Neural progenitor cell (in vitro differentiated cells): ENCODE data around the gene BTBD9. TPM values are rescaled to one million over a fixed set of nuclear protein-coding genes. Genes with fewer than 3 reads are reported as not detected.

ENCODE experiments used
- DNase-seq: peaks from one replicate; pipeline ENCODE4 v3.0.0-alpha.2; 2016; ENCODE audit warnings: low spot score
- H2AFZ ChIP-seq: fragments of 200-600 bp; sonication (generic); replicated peaks from 2 replicates; pipeline ENCODE4 v1.6.1; 2016; ENCODE audit warnings: antibody characterized with exemption
- H3F3A ChIP-seq: fragments of 200-600 bp; sonication (generic); 2 replicates; pipeline ENCODE4 v1.6.1; 2016; ENCODE audit warnings: antibody characterized with exemption, low read depth
- H3K27ac ChIP-seq: fragments of 200-600 bp; sonication (generic); 2 replicates; pipeline ENCODE4 v1.5.1; 2016; ENCODE audit warnings: mild to moderate bottlenecking
- H3K27me3 ChIP-seq: fragments of 200-600 bp; sonication (generic); 2 replicates; pipeline ENCODE4 v1.6.1; 2016; ENCODE audit warnings: mild to moderate bottlenecking, moderate library complexity
- H3K36me3 ChIP-seq: fragments of 200-600 bp; sonication (generic); 2 replicates; pipeline ENCODE4 v1.5.1; 2016
- H3K4me1 ChIP-seq: fragments of 200-600 bp; sonication (generic); 2 replicates; pipeline ENCODE4 v1.6.1; 2016; ENCODE audit warnings: mixed run types
- H3K4me2 ChIP-seq: fragments of 200-600 bp; sonication (generic); 2 replicates; pipeline ENCODE4 v1.6.1; 2016
- H3K4me3 ChIP-seq: fragments of 200-600 bp; sonication (generic); 2 replicates; pipeline ENCODE4 v1.5.1; 2016
- H3K79me2 ChIP-seq: fragments of 200-600 bp; sonication (generic); 2 replicates; pipeline ENCODE4 v1.6.1; 2016; ENCODE audit warnings: low read depth
- H3K9ac ChIP-seq: fragments of 200-600 bp; sonication (generic); 2 replicates; pipeline ENCODE4 v1.6.1; 2016
- H3K9me3 ChIP-seq: fragments of 200-600 bp; sonication (generic); 2 replicates; pipeline ENCODE4 v1.5.1; 2016; ENCODE audit warnings: low read depth
- H4K20me1 ChIP-seq: fragments of 200-600 bp; sonication (generic); 2 replicates; pipeline ENCODE4 v1.6.1; 2016; ENCODE audit warnings: low read depth
- H3K27ac Mint-ChIP-seq: 3 replicates; pipeline ENCODE4 v1.8.0; 2021; ENCODE audit warnings: mixed read lengths
- H3K27me3 Mint-ChIP-seq: 2 replicates; pipeline ENCODE4 v1.8.0; 2022; ENCODE audit warnings: low read depth, mild to moderate bottlenecking, inconsistent platforms, moderate library complexity, mixed read lengths; ENCODE audit not compliant: insufficient read depth
- H3K36me3 Mint-ChIP-seq: 3 replicates; pipeline ENCODE4 v1.8.0; 2021; ENCODE audit warnings: mixed read lengths
- H3K4me1 Mint-ChIP-seq: 3 replicates; pipeline ENCODE4 v1.8.0; 2021; ENCODE audit warnings: mixed read lengths
- H3K4me3 Mint-ChIP-seq: 3 replicates; pipeline ENCODE4 v1.8.0; 2021; ENCODE audit warnings: mild to moderate bottlenecking, moderate library complexity, mixed read lengths
- H3K9me3 Mint-ChIP-seq: 3 replicates; pipeline ENCODE4 v1.8.0; 2020; ENCODE audit warnings: mixed read lengths
- CTCF ChIP-seq: fragments of 200-600 bp; sonication (generic); IDR thresholded peaks from 2 replicates; pipeline ENCODE4 v1.5.1; 2017; ENCODE audit warnings: antibody characterized with exemption, mild to moderate bottlenecking
- EZH2 ChIP-seq: fragments of 200-600 bp; sonication (generic); IDR thresholded peaks from 2 replicates; pipeline ENCODE4 v1.6.1; 2017; ENCODE audit warnings: antibody characterized with exemption, mild to moderate bottlenecking, moderate library complexity
- EZH2phosphoT487 ChIP-seq: fragments of 200-600 bp; sonication (generic); IDR thresholded peaks from 2 replicates; pipeline ENCODE4 v1.6.1; 2017; ENCODE audit warnings: antibody characterized with exemption
- total RNA-seq: library from RNA; depleted of rRNA; stranded (reverse); fragments of >200 nt; gene quantifications from 2 replicates; pipeline ENCODE4 v1.2.3, GENCODE V29; 2015; ENCODE audit warnings: low replicate concordance

BTBD9 gene
- total RNA-seq, 1 donor from 2014 or later: 16.9 TPM

- DNase-seq: no peak
- H3K27ac ChIP-seq: no peak overlapping the region
- no peaks in the 10 kb centered on the region for H4K20me1 ChIP-seq
- Mint-ChIP-seq H3K4me3 (no peak overlapping the region), H3K27ac (no peak overlapping the region), H3K27me3 (peaks cover 2% of the 10 kb centered on the region), H3K9me3 (no peaks in the 10 kb centered on the region), H3K36me3 (no peaks in the 10 kb centered on the region), H3K4me1 (peaks cover 3% of the 10 kb centered on the region)
- no peak overlapping the region for H2AFZ ChIP-seq
- TF ChIP-seq EZH2phosphoT487 (no peak), CTCF (no peak), EZH2 (no peak)
- H3K79me2 ChIP-seq: no peaks in the 10 kb centered on the region
- H3K4me2 ChIP-seq: no peak overlapping the region
- no peaks in the 10 kb centered on the region for H3K36me3 ChIP-seq
- H3K27me3 ChIP-seq: no peaks in the 10 kb centered on the region
- no peak overlapping the region for H3K9ac ChIP-seq
- no peaks in the 10 kb centered on the region for H3K9me3 ChIP-seq
- no peak overlapping the region for H3K4me3 ChIP-seq
- H3K4me1 ChIP-seq: no peaks in the 10 kb centered on the region
- no peaks in the 10 kb centered on the region for H3F3A ChIP-seq
Measured at GRCh38 chr6:38603966-38604365, 35.8 kb downstream of the BTBD9 start.

- TF ChIP-seq EZH2 (no peak), EZH2phosphoT487 (no peak), CTCF (no peak)
- Histone ChIP-seq H3K4me2 (no peak overlapping the region), H3K9me3 (no peaks in the 10 kb centered on the region), H3K27ac (no peak overlapping the region), H2AFZ (no peak overlapping the region), H3K36me3 (no peaks in the 10 kb centered on the region), H3F3A (no peaks in the 10 kb centered on the region), H3K9ac (no peak overlapping the region), H4K20me1 (no peaks in the 10 kb centered on the region), H3K79me2 (no peaks in the 10 kb centered on the region), H3K4me1 (no peaks in the 10 kb centered on the region), H3K4me3 (no peak overlapping the region), H3K27me3 (no peaks in the 10 kb centered on the region)
- Mint-ChIP-seq H3K9me3 (no peaks in the 10 kb centered on the region), H3K27me3 (peaks cover 2% of the 10 kb centered on the region), H3K4me1 (peaks cover 3% of the 10 kb centered on the region), H3K4me3 (no peak overlapping the region), H3K27ac (no peak overlapping the region), H3K36me3 (no peaks in the 10 kb centered on the region)
- no peak for DNase-seq
Measured at GRCh38 chr6:38603496-38603895, 36.2 kb downstream of the BTBD9 start.

GRCh38 chr6:38599966-38600550 is 39.7 kb downstream of the BTBD9 start:
- TF ChIP-seq EZH2phosphoT487 (no peak), CTCF (no peak), EZH2 (no peak)
- no peaks in the 10 kb centered on the region for H3K79me2 ChIP-seq
- no peaks in the 10 kb centered on the region for H3F3A ChIP-seq
- H3K27ac ChIP-seq: no peak overlapping the region
- no peak overlapping the region for H3K9ac ChIP-seq
- peaks cover under 1% of the 10 kb centered on the region for H3K27me3 Mint-ChIP-seq
- H3K4me1 Mint-ChIP-seq: peaks cover 3% of the 10 kb centered on the region
- H3K27me3 ChIP-seq: no peaks in the 10 kb centered on the region
- no peaks in the 10 kb centered on the region for H3K36me3 ChIP-seq
- no peaks in the 10 kb centered on the region for H3K4me1 ChIP-seq
- H3K27ac Mint-ChIP-seq: no peak overlapping the region
- H3K4me2 ChIP-seq: no peak overlapping the region
- DNase-seq: no peak
- H3K9me3 ChIP-seq: no peaks in the 10 kb centered on the region
- no peak overlapping the region for H3K4me3 ChIP-seq
- H3K9me3 Mint-ChIP-seq: no peaks in the 10 kb centered on the region
- H2AFZ ChIP-seq: no peak overlapping the region
- H3K4me3 Mint-ChIP-seq: no peak overlapping the region
- no peaks in the 10 kb centered on the region for H4K20me1 ChIP-seq
- H3K36me3 Mint-ChIP-seq: peaks cover 1% of the 10 kb centered on the region
